GM21529 (cell line): ENCODE data around the gene NUDT8.
A peak's percentile ranks its signal among the peaks of the same experiment; 100 is the strongest.
"Not testable (repeated sequence)": the region's sequence is repeated elsewhere in the genome, so short reads cannot be mapped to it uniquely, and the experiment has no call there.

Experiments
- ATAC-seq: cut with Tn5 transposase; IDR thresholded peaks from one replicate; pipeline ENCODE4 v1.9.1; 2021; ENCODE audit not compliant: unreplicated experiment

The NUDT8 gene

GRCh38 chr11:67596753-67597300 lies 32.9 kb downstream of the NUDT8 start:
- ATAC-seq = no peak

- ATAC-seq = no peak
These were observed 35.3 kb downstream of the NUDT8 start for GRCh38 chr11:67594480-67594879.

GRCh38 chr11:67593565-67593905 lies 36.2 kb downstream of the NUDT8 start:
- no peak for ATAC-seq

GRCh38 chr11:67592880-67593564 lies 36.7 kb downstream of the NUDT8 start:
- no peak for ATAC-seq

- not testable (repeated sequence) for ATAC-seq
These were observed 40.8 kb downstream of the NUDT8 start for GRCh38 chr11:67588899-67589415.

GRCh38 chr11:67588136-67588503 lies 41.6 kb downstream of the NUDT8 start:
- peak; percentile 32 for ATAC-seq

GRCh38 chr11:67586568-67587250 lies 43.0 kb downstream of the NUDT8 start:
- no peak for ATAC-seq

GRCh38 chr11:67585911-67586310 lies 43.8 kb downstream of the NUDT8 start:
- ATAC-seq = no peak

- no peak for ATAC-seq
These were observed 44.6 kb downstream of the NUDT8 start for GRCh38 chr11:67584881-67585873.

- ATAC-seq = no peak
These were observed 45.4 kb downstream of the NUDT8 start for GRCh38 chr11:67584205-67584880.

- ATAC-seq = peak; percentile 53
These were observed 46.2 kb downstream of the NUDT8 start, which contains the start of gene GSTP1 for GRCh38 chr11:67583247-67584204. Gene GSTP1, plus strand, starts transcription at chr11:67583812. Its CDS starts 32 bp downstream, at chr11:67583844.

GRCh38 chr11:67582011-67582410 lies 47.7 kb downstream of the NUDT8 start:
- ATAC-seq = no peak

GRCh38 chr11:67581469-67581868 lies 48.3 kb downstream of the NUDT8 start:
- ATAC-seq = no peak

GRCh38 chr11:67577951-67578350 lies 51.8 kb downstream of the NUDT8 start:
- ATAC-seq = no peak
